NT2/D1 (cell line): Measurements from ENCODE around the gene CNIH3.

ENCODE experiments used
- YY1 ChIP-seq: IDR thresholded peaks from 2 replicates; pipeline ENCODE4 v1.6.1; 2011; ENCODE audit not compliant: insufficient read length, insufficient read depth
- ZNF274 ChIP-seq: IDR thresholded peaks from 2 replicates; pipeline ENCODE4 v1.6.1; 2011; ENCODE audit warnings: mild to moderate bottlenecking, low read depth, low read length

- TF ChIP-seq ZNF274 = no peak
- no peak for TF ChIP-seq YY1
Measured at GRCh38 chr1:224656392-224656791, 40.3 kb downstream of the CNIH3 start.
